Measurements from ENCODE around the gene ATE1. TPM values are rescaled to one million over a fixed set of nuclear protein-coding genes. Genes with fewer than 3 reads are reported as not detected.

ATE1 gene
- total and polyA plus RNA-seq, 10 of the 15 experiments (the other 5 are each of a cell fraction or from before 2014, with no cell fraction given): 4.3 to 22.7 (median 15.9) TPM

DNA sequence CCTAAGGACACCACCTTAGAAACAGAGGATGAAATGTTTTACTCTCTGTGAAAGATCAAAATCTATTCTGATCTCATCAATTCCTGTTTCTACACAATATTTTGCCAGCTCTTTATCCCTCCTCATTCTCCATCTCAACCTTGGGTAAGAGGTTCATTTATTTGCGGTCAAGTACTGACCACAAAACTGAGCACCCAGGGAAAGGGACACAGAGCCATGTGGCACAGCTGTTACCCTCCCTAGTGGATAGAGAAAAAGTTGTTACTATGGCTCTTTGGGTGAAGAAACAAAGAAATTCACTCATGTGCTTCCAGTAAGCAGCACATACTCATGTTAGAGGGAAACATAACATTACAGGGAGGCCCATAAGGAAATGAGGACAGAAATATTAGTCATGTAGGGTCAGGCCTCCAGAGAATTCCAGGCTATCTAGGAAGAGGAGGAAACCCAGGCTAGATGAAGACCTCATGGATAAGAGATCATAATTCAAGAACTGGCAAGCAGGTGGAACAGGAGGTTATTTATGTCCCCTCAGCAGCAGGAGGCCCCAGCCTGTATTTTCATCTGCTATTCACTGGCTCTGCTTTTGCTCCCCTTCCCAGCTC is 114.5 kb downstream of the ATE1 start:
- H3K27ac ChIP-seq (ENCODE audit: control insufficient read depth, insufficient read depth): no peak overlapping the region
- in situ Hi-C loops (cut with MboI): no loop called here
- TF ChIP-seq NBN (IDR thresholded peaks at IDR 0.05): no peak
- no peak for TF ChIP-seq IRF5 (IDR thresholded peaks at IDR 0.05; ENCODE audit: borderline replicate concordance)
- TF ChIP-seq, protein P1, sequence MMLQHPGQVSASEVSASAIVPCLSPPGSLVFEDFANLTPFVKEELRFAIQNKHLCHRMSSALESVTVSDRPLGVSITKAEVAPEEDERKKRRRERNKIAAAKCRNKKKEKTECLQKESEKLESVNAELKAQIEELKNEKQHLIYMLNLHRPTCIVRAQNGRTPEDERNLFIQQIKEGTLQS (IDR thresholded peaks at IDR 0.05; ENCODE audit: borderline replicate concordance, extremely low read depth, low read depth, low read length): no peak
- TF ChIP-seq STAT1 (conservative IDR thresholded peaks at IDR 0.05): no peak
- no peak for TF ChIP-seq SMAD5 (IDR thresholded peaks at IDR 0.05; ENCODE audit: low read depth)
- no peak for TF ChIP-seq CREB1 (IDR thresholded peaks at IDR 0.05; ENCODE audit: low read depth)
- TF ChIP-seq ZNF207 (IDR thresholded peaks at IDR 0.05; ENCODE audit: borderline replicate concordance): no peak
- TF ChIP-seq NRF1 (conservative IDR thresholded peaks at IDR 0.05; ENCODE audit: low read depth, low read length): no peak
- no peak for TF ChIP-seq KLF5 (IDR thresholded peaks at IDR 0.05; ENCODE audit: partially characterized antibody)
- no peak for TF ChIP-seq HDAC2 (IDR thresholded peaks at IDR 0.05)
- TF ChIP-seq YY1 (IDR thresholded peaks at IDR 0.05; ENCODE audit: low read depth, low read length): no peak
- no peak for TF ChIP-seq NKRF (conservative IDR thresholded peaks at IDR 0.05)
- ChIA-PET RAD21 (ENCODE audit: unreplicated experiment) (no interaction called here), CTCF (interaction anchor here (2.5 to 5.5 kb wide), 2 partner anchors 11 to 87 kb away, joined by 8 to 29 read pairs; no protein-coding TSS in a partner anchor), POLR2A (no interaction called here), SMC1A (ENCODE audit: uncharacterized antibody, unreplicated experiment) (interaction anchor here (1.0 to 1.2 kb wide), 2 partner anchors 10 to 16 kb away, joined by 3 read pairs; no protein-coding TSS in a partner anchor)
- H3K4me3 ChIP-seq: no peak overlapping the region
- H3K4me1 ChIP-seq (ENCODE audit: control insufficient read depth, insufficient read depth, low read length): no peaks in the 10 kb centered on the region
- FAIRE-seq (no peak), DNase-seq (ENCODE audit: low read depth, low spot score) (no peak), ATAC-seq (no peak)
- H3K36me3 ChIP-seq (ENCODE audit: control insufficient read depth in 2 of 2, insufficient read depth in 2 of 2, low read length in 1 of 2): no peaks in the 10 kb centered on the region
- no peaks in the 10 kb centered on the region for H3K79me2 ChIP-seq (ENCODE audit: control insufficient read depth, insufficient read depth, low read length)
- intact Hi-C loops (cut with micrococcal nuclease; ENCODE audit: unreplicated experiment): no loop called here
- H3K9ac ChIP-seq (ENCODE audit: control insufficient read depth, insufficient read depth, low read length): no peak overlapping the region
- H3K9me3 ChIP-seq (replicated peaks; ENCODE audit: control insufficient read depth, insufficient read depth, low read length): no peaks in the 10 kb centered on the region
- WGBS (ENCODE audit: insufficient coverage, insufficient replicate concordance, low lambda C conversion rate, missing lambda C conversion rate): 94% methylated on average over 1 of the region's 1 CpG
- no peaks in the 10 kb centered on the region for H3K27me3 ChIP-seq (replicated peaks in 1 of 2; ENCODE audit: control insufficient read depth in 2 of 2, insufficient read depth in 2 of 2, low read length in 1 of 2)
- no peak overlapping the region for H3K4me2 ChIP-seq (ENCODE audit: control insufficient read depth, insufficient read depth)
- BruUV-seq (replicated peaks): no TSS peak
- no peak overlapping the region for H2AFZ ChIP-seq (ENCODE audit: control insufficient read depth, low read depth, low read length)
- no peaks in the 10 kb centered on the region for H4K20me1 ChIP-seq (ENCODE audit: control insufficient read depth, insufficient read depth)

All from GM12878 (cell line).